ENCODE results near the gene PEX11G.
A peak's percentile ranks its signal among the peaks of the same experiment; 100 is the strongest.

The PEX11G gene

GRCh38 chr19:7522072-7522922 is 33.5 kb upstream of the PEX11G start, which contains the start of gene MCOLN1:
TSS of gene MCOLN1 (plus strand) at chr19:7522624. CDS start at chr19:7522751, 127 bp downstream.
- peak within 1 kb of the TSS; percentile 79 for H3K4me3 ChIP-seq (ENCODE audit: low read depth, low read length)
- peak; percentile 76 for DNase-seq (ENCODE audit: low read depth)

- peak overlapping the region; percentile 79 for H3K4me3 ChIP-seq (ENCODE audit: low read depth, low read length)
- no peak for DNase-seq (ENCODE audit: low read depth)
Measured at GRCh38 chr19:7521551-7522071, 32.8 kb upstream of the PEX11G start.

- no peak overlapping the region for H3K4me3 ChIP-seq (ENCODE audit: low read depth, low read length)
- no peak for DNase-seq (ENCODE audit: low read depth)
Measured at GRCh38 chr19:7520131-7521051, 31.6 kb upstream of the PEX11G start.

GRCh38 chr19:7519361-7520130 is 30.7 kb upstream of the PEX11G start:
- no peak for DNase-seq (ENCODE audit: low read depth)
- H3K4me3 ChIP-seq (ENCODE audit: low read depth, low read length) = no peak overlapping the region

- H3K4me3 ChIP-seq (ENCODE audit: low read depth, low read length) = peak overlapping the region; percentile 88
- DNase-seq (ENCODE audit: low read depth) = no peak
Measured at GRCh38 chr19:7516878-7517277, 28.0 kb upstream of the PEX11G start.

GRCh38 chr19:7516333-7516732 is 27.5 kb upstream of the PEX11G start:
- peak overlapping the region; percentile 88 for H3K4me3 ChIP-seq (ENCODE audit: low read depth, low read length)
- DNase-seq (ENCODE audit: low read depth) = no peak

GRCh38 chr19:7515645-7516151 is 26.9 kb upstream of the PEX11G start, which contains the start of gene ZNF358:
TSS of gene ZNF358 (plus strand) at chr19:7516103. CDS start at chr19:7519243, 3,140 bp downstream.
- no peak for DNase-seq (ENCODE audit: low read depth)

GRCh38 chr19:7515110-7515644 is 26.3 kb upstream of the PEX11G start:
- H3K4me3 ChIP-seq (ENCODE audit: low read depth, low read length) = peak overlapping the region; percentile 52
- no peak for DNase-seq (ENCODE audit: low read depth)

More at GRCh38 chr19:7515645-7516151, 26.9 kb upstream of the PEX11G start, which contains the start of gene ZNF358:
- peak within 1 kb of the TSS; percentile 88 for H3K4me3 ChIP-seq (ENCODE audit: low read depth, low read length)

- H3K4me3 ChIP-seq (ENCODE audit: low read depth, low read length) = no peak overlapping the region
- DNase-seq (ENCODE audit: low read depth) = no peak
Measured at GRCh38 chr19:7513809-7514642, 25.2 kb upstream of the PEX11G start.

GRCh38 chr19:7512400-7512851 is 23.6 kb upstream of the PEX11G start:
- no peak for DNase-seq (ENCODE audit: low read depth)
- H3K4me3 ChIP-seq (ENCODE audit: low read depth, low read length) = no peak overlapping the region

GRCh38 chr19:7509625-7510024 is 20.8 kb upstream of the PEX11G start:
- DNase-seq (ENCODE audit: low read depth) = no peak

GRCh38 chr19:7507884-7508283 is 19.0 kb upstream of the PEX11G start:
- peak; percentile 41 for DNase-seq (ENCODE audit: low read depth)
- no peak overlapping the region for H3K4me3 ChIP-seq (ENCODE audit: low read depth, low read length)

More at GRCh38 chr19:7509625-7510024, 20.8 kb upstream of the PEX11G start:
- no peak overlapping the region for H3K4me3 ChIP-seq (ENCODE audit: low read depth, low read length)

- no peak overlapping the region for H3K4me3 ChIP-seq (ENCODE audit: low read depth, low read length)
- DNase-seq (ENCODE audit: low read depth) = peak; percentile 24
Measured at GRCh38 chr19:7506385-7507328, 17.8 kb upstream of the PEX11G start.

- no peak overlapping the region for H3K4me3 ChIP-seq (ENCODE audit: low read depth, low read length)
- no peak for DNase-seq (ENCODE audit: low read depth)
Measured at GRCh38 chr19:7505682-7506384, 17.0 kb upstream of the PEX11G start.

- H3K4me3 ChIP-seq (ENCODE audit: low read depth, low read length) = no peak overlapping the region
- DNase-seq (ENCODE audit: low read depth) = no peak
Measured at GRCh38 chr19:7505288-7505681, 16.4 kb upstream of the PEX11G start.

- DNase-seq (ENCODE audit: low read depth) = no peak
- H3K4me3 ChIP-seq (ENCODE audit: low read depth, low read length) = no peak overlapping the region
Measured at GRCh38 chr19:7504684-7505083, 15.8 kb upstream of the PEX11G start.
